HepG2 (cell line): ENCODE measurements around the gene ASGR1. TPM values are rescaled to one million over a fixed set of nuclear protein-coding genes. Genes with fewer than 3 reads are reported as not detected.
A peak's percentile ranks its signal among the peaks of the same experiment; 100 is the strongest.

Source experiments
- ATM ChIP-seq: fragments of 450-650 bp; IDR thresholded peaks from 2 replicates; pipeline ENCODE4 v1.7.1; 2017; ENCODE audit warnings: mild to moderate bottlenecking, borderline replicate concordance
- FLYWCH1 ChIP-seq: sonication (generic); formaldehyde crosslinking; IDR thresholded peaks from 2 replicates; pipeline ENCODE4 v1.8.1; 2023; ENCODE audit warnings: mild to moderate bottlenecking, missing genetic modification reagents
- GFI1 ChIP-seq: sonication (generic); formaldehyde crosslinking; IDR thresholded peaks from 2 replicates; pipeline ENCODE4 v1.5.0; 2020; ENCODE audit warnings: missing genetic modification reagents, mild to moderate bottlenecking, borderline replicate concordance
- MAFF ChIP-seq: IDR thresholded peaks from 2 replicates; pipeline ENCODE4 v1.6.1; 2011; ENCODE audit warnings: low read depth, low read length, improper control_type of control experiment
- MXI1 ChIP-seq: IDR thresholded peaks from 3 replicates; pipeline ENCODE4 v1.6.1; 2012; ENCODE audit warnings: low read depth, low read length, inconsistent platforms, borderline replicate concordance
- MZF1 ChIP-seq: sonication (generic); formaldehyde crosslinking; IDR thresholded peaks from 2 replicates; pipeline ENCODE4 v1.8.1; 2023; ENCODE audit warnings: mild to moderate bottlenecking, missing genetic modification reagents, borderline replicate concordance
- NCOA2 ChIP-seq: sonication (generic); formaldehyde crosslinking; IDR thresholded peaks from 2 replicates; pipeline ENCODE4 v1.8.0; 2022; ENCODE audit warnings: inconsistent platforms
- RFX3 ChIP-seq: IDR thresholded peaks from 2 replicates; pipeline ENCODE4 v1.6.1; 2016; ENCODE audit warnings: missing biosample characterization, missing genetic modification reagents
- SP4 ChIP-seq: sonication (generic); formaldehyde crosslinking; IDR thresholded peaks from 2 replicates; pipeline ENCODE4 v1.8.1; 2023; ENCODE audit warnings: mild to moderate bottlenecking, missing genetic modification reagents
- YY1 ChIP-seq: IDR thresholded peaks from 2 replicates; pipeline ENCODE4 v1.6.1; 2011; ENCODE audit warnings: low read length, low read depth, moderate library complexity, mild to moderate bottlenecking; ENCODE audit not compliant: insufficient read depth, insufficient replicate concordance
- ZBTB38 ChIP-seq: sonication (generic); formaldehyde crosslinking; IDR thresholded peaks from 2 replicates; pipeline ENCODE4 v1.5.1; 2020; ENCODE audit warnings: mild to moderate bottlenecking, missing genetic modification reagents
- ZMYM3 ChIP-seq: sonication (generic); formaldehyde crosslinking; IDR thresholded peaks from 2 replicates; pipeline ENCODE4 v1.5.1; 2020; ENCODE audit warnings: mild to moderate bottlenecking, missing genetic modification reagents
- ZNF30 ChIP-seq: sonication (generic); formaldehyde crosslinking; IDR thresholded peaks from 2 replicates; pipeline ENCODE4 v1.5.0; 2020; ENCODE audit warnings: mild to moderate bottlenecking, missing genetic modification reagents
- ZNF329 ChIP-seq: sonication (generic); formaldehyde crosslinking; IDR thresholded peaks from 2 replicates; pipeline ENCODE4 v1.9.0; 2021; ENCODE audit warnings: low read depth, mild to moderate bottlenecking, missing genetic modification reagents
- polyA plus RNA-seq, 8 experiments: library from polyadenylated mRNA; depleted of rRNA in 3 of 8; stranded (reverse) in 7 of 8; unstranded in 1 of 8; fragments of >200 nt; fragmentation: Illumina TruSeq in 4 of 8; extraction: Trizol in 4 of 8; gene quantifications; 2 replicates each; pipeline versions ENCODE4 v1.2.1 to v1.2.3, GENCODE V29; 2011 to 2016; ENCODE audit warnings: low read depth in 4 of 8, missing spikeins in 1 of 8, mixed read lengths in 1 of 8; ENCODE audit not compliant: insufficient read depth in 1 of 8
- total RNA-seq, 5 experiments: library from RNA; depleted of rRNA; stranded (reverse); fragments of >200 nt; fragmentation: Illumina TruSeq; extraction: Trizol; gene quantifications; 2 replicates each; pipeline ENCODE4 v1.2.3, GENCODE V29; 2016; ENCODE audit warnings: low read depth in 1 of 5
- TF ChIP-seq, protein P1 (sequence below): sonication (generic); formaldehyde crosslinking; IDR thresholded peaks from 2 replicates; pipeline ENCODE4 v1.8.1; 2023; ENCODE audit warnings: mild to moderate bottlenecking, missing genetic modification reagents
- TF ChIP-seq, protein P2 (sequence below): sonication (generic); formaldehyde crosslinking; IDR thresholded peaks from 2 replicates; pipeline ENCODE4; 2020; ENCODE audit warnings: missing genetic modification reagents, mild to moderate bottlenecking, borderline replicate concordance
- TF ChIP-seq, protein P3 (sequence below): sonication (generic); formaldehyde crosslinking; IDR thresholded peaks from 2 replicates; pipeline ENCODE4 v1.4.0; 2020; ENCODE audit warnings: low read depth, mild to moderate bottlenecking, missing genetic modification reagents
- TF ChIP-seq, protein P4 (sequence below): sonication (generic); formaldehyde crosslinking; IDR thresholded peaks from 2 replicates; pipeline ENCODE4 v1.4.0; 2020; ENCODE audit warnings: missing genetic modification reagents, borderline replicate concordance
- TF ChIP-seq, protein P5 (sequence below): sonication (generic); formaldehyde crosslinking; IDR thresholded peaks from 2 replicates; pipeline ENCODE4 v1.8.1; 2023; ENCODE audit warnings: mild to moderate bottlenecking, missing genetic modification reagents, borderline replicate concordance

Gene ASGR1
- total and polyA plus RNA-seq, 2 of the 13 experiments (the other 11 are each of a cell fraction or from before 2014, with no cell fraction given), result 353 to 796 TPM

DNA sequence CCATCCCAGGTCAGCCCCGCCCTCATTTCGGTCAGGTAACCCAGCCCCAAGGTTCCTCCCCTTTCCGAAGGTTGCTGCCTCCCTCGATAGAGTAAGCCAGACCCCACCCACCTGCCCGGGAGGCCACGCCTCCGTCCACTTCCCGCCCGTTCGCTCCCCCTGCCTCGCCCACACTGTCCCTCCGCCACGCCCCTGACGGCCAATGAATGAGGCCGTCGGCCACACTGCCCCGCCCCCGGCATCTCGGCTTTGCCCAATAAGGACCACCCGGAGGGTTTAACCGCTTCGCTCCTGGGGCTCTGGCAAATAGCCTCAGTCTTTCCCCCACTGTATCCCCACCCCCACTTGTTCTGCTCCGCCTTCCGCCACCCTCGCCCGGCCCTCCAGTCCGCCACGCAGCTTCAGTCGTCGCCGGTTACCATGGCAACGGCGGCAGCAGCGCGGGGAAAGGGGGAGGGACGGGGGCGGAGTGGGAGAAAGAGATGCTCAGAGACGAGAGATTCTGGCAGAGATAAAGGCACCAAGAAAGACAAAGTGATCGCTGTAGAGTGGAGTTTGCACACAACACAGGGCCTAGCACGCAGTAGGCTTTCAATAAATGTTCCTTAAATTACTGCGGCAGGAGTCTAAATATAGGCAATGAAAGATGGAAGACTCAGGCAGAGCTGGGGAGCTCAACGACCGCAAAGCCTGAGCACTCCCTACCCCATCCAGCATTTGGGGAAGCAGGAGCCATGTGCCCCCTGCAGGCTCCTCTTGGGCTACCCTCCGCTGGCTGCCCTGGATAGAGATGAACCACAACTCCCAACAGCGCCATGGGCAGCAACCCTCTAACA lies 35.3 kb upstream of the ASGR1 start (continued):
- TF ChIP-seq, protein P1, sequence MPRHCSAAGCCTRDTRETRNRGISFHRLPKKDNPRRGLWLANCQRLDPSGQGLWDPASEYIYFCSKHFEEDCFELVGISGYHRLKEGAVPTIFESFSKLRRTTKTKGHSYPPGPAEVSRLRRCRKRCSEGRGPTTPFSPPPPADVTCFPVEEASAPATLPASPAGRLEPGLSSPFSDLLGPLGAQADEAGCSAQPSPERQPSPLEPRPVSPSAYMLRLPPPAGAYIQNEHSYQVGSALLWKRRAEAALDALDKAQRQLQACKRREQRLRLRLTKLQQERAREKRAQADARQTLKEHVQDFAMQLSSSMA, result no peak; the same call in 1 of the 2 replicates
- TF ChIP-seq, protein P2, sequence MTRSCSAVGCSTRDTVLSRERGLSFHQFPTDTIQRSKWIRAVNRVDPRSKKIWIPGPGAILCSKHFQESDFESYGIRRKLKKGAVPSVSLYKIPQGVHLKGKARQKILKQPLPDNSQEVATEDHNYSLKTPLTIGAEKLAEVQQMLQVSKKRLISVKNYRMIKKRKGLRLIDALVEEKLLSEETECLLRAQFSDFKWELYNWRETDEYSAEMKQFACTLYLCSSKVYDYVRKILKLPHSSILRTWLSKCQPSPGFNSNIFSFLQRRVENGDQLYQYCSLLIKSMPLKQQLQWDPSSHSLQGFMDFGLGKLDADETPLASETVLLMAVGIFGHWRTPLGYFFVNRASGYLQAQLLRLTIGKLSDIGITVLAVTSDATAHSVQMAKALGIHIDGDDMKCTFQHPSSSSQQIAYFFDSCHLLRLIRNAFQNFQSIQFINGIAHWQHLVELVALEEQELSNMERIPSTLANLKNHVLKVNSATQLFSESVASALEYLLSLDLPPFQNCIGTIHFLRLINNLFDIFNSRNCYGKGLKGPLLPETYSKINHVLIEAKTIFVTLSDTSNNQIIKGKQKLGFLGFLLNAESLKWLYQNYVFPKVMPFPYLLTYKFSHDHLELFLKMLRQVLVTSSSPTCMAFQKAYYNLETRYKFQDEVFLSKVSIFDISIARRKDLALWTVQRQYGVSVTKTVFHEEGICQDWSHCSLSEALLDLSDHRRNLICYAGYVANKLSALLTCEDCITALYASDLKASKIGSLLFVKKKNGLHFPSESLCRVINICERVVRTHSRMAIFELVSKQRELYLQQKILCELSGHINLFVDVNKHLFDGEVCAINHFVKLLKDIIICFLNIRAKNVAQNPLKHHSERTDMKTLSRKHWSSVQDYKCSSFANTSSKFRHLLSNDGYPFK, result peak; percentile 57; the same call in 1 of the 2 replicates
- TF ChIP-seq ZMYM3 (CRISPR knock-in tag) (peak; percentile 40; the same call in 1 of the 2 replicates), GFI1 (no peak; the same call in 1 of the 2 replicates), RFX3 (CRISPR knock-in tag) (peak; percentile 86), ATM (no peak), NCOA2 (CRISPR knock-in tag) (0 out of 2 replicates have a peak, but pooled peaks have one; percentile 2), ZNF329 (CRISPR knock-in tag) (no peak), ZNF30 (CRISPR knock-in tag) (no peak), ZBTB38 (CRISPR knock-in tag) (no peak), MAFF (no peak), SP4 (CRISPR knock-in tag) (peak; percentile 96), YY1 (peak; percentile 51), MXI1 (0 out of 3 replicates have a peak, but pooled peaks have one; percentile 2), MZF1 (CRISPR knock-in tag) (no peak), FLYWCH1 (no peak)
- TF ChIP-seq, protein P3, sequence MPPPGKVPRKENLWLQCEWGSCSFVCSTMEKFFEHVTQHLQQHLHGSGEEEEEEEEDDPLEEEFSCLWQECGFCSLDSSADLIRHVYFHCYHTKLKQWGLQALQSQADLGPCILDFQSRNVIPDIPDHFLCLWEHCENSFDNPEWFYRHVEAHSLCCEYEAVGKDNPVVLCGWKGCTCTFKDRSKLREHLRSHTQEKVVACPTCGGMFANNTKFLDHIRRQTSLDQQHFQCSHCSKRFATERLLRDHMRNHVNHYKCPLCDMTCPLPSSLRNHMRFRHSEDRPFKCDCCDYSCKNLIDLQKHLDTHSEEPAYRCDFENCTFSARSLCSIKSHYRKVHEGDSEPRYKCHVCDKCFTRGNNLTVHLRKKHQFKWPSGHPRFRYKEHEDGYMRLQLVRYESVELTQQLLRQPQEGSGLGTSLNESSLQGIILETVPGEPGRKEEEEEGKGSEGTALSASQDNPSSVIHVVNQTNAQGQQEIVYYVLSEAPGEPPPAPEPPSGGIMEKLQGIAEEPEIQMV (CRISPR knock-in tag), result no peak
- TF ChIP-seq, protein P4, sequence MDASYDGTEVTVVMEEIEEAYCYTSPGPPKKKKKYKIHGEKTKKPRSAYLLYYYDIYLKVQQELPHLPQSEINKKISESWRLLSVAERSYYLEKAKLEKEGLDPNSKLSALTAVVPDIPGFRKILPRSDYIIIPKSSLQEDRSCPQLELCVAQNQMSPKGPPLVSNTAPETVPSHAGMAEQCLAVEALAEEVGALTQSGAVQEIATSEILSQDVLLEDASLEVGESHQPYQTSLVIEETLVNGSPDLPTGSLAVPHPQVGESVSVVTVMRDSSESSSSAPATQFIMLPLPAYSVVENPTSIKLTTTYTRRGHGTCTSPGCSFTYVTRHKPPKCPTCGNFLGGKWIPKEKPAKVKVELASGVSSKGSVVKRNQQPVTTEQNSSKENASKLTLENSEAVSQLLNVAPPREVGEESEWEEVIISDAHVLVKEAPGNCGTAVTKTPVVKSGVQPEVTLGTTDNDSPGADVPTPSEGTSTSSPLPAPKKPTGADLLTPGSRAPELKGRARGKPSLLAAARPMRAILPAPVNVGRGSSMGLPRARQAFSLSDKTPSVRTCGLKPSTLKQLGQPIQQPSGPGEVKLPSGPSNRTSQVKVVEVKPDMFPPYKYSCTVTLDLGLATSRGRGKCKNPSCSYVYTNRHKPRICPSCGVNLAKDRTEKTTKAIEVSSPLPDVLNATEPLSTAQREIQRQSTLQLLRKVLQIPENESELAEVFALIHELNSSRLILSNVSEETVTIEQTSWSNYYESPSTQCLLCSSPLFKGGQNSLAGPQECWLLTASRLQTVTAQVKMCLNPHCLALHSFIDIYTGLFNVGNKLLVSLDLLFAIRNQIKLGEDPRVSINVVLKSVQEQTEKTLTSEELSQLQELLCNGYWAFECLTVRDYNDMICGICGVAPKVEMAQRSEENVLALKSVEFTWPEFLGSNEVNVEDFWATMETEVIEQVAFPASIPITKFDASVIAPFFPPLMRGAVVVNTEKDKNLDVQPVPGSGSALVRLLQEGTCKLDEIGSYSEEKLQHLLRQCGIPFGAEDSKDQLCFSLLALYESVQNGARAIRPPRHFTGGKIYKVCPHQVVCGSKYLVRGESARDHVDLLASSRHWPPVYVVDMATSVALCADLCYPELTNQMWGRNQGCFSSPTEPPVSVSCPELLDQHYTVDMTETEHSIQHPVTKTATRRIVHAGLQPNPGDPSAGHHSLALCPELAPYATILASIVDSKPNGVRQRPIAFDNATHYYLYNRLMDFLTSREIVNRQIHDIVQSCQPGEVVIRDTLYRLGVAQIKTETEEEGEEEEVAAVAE (CRISPR knock-in tag), result peak; percentile 45; the same call in 1 of the 2 replicates
- TF ChIP-seq, protein P5, sequence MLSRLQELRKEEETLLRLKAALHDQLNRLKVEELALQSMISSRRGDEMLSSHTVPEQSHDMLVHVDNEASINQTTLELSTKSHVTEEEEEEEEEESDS (CRISPR knock-in tag), result no peak
